NCI-H2227 (cell line): ENCODE measurements around the gene QPRT.
A peak's percentile ranks its signal among the peaks of the same experiment; 100 is the strongest.
"Not testable (repeated sequence)": the region's sequence is repeated elsewhere in the genome, so short reads cannot be mapped to it uniquely, and the experiment has no call there.

Source experiments
- DNase-seq: peaks from one replicate; lab custom pipeline; 2025; ENCODE audit not compliant: unreplicated experiment; lab: John Stamatoyannopoulos, UW

QPRT gene

GRCh38 chr16:29662729-29663015, 16.3 kb upstream of the QPRT start:
- no peak for DNase-seq

- DNase-seq = no peak
Observed at GRCh38 chr16:29663016-29663806, 15.8 kb upstream of the QPRT start, which contains the start of gene SPN. SPN (plus strand) TSS chr16:29663247; CDS start chr16:29663729, 482 bp downstream.

- DNase-seq = no peak
Observed at GRCh38 chr16:29663807-29664090, 15.2 kb upstream of the QPRT start.

GRCh38 chr16:29664091-29664921, 14.7 kb upstream of the QPRT start:
- no peak for DNase-seq

- no peak for DNase-seq
Observed at GRCh38 chr16:29665294-29666077, 13.5 kb upstream of the QPRT start.

GRCh38 chr16:29667322-29667610, 11.7 kb upstream of the QPRT start:
- DNase-seq = not testable (repeated sequence)

- DNase-seq = no peak
Observed at GRCh38 chr16:29667755-29668154, 11.2 kb upstream of the QPRT start.

GRCh38 chr16:29668267-29668666, 10.7 kb upstream of the QPRT start:
- DNase-seq = no peak

GRCh38 chr16:29673501-29673900, 5.5 kb upstream of the QPRT start:
- DNase-seq = no peak

- DNase-seq = peak; percentile 16
Observed at GRCh38 chr16:29674188-29674587, 4.8 kb upstream of the QPRT start.

- peak; percentile 37 for DNase-seq
Observed at GRCh38 chr16:29675811-29676643, 3.0 kb upstream of the QPRT start.

- no peak for DNase-seq
Observed at GRCh38 chr16:29676989-29677785, 1.8 kb upstream of the QPRT start.

- no peak for DNase-seq
Observed at GRCh38 chr16:29680180-29680598, 1.2 kb downstream of the QPRT start.

- no peak for DNase-seq
Observed at GRCh38 chr16:29683543-29684090, 4.6 kb downstream of the QPRT start.

- no peak for DNase-seq
Observed at GRCh38 chr16:29684679-29685078, 5.7 kb downstream of the QPRT start.

- DNase-seq = no peak
Observed at GRCh38 chr16:29686740-29687332, 7.9 kb downstream of the QPRT start.

GRCh38 chr16:29687755-29688154, 8.8 kb downstream of the QPRT start:
- no peak for DNase-seq

- no peak for DNase-seq
Observed at GRCh38 chr16:29688172-29688571, 9.2 kb downstream of the QPRT start.

- not testable (repeated sequence) for DNase-seq
Observed at GRCh38 chr16:29689490-29690351, 10.7 kb downstream of the QPRT start.
